ENCODE data around the gene PDE6H. TPM values are rescaled to one million over a fixed set of nuclear protein-coding genes. Genes with fewer than 3 reads are reported as not detected.

Gene PDE6H
- total and polyA plus RNA-seq, 2 of the 8 experiments (the other 6 are each of a cell fraction or from before 2014, with no cell fraction given) = not detected

DNA sequence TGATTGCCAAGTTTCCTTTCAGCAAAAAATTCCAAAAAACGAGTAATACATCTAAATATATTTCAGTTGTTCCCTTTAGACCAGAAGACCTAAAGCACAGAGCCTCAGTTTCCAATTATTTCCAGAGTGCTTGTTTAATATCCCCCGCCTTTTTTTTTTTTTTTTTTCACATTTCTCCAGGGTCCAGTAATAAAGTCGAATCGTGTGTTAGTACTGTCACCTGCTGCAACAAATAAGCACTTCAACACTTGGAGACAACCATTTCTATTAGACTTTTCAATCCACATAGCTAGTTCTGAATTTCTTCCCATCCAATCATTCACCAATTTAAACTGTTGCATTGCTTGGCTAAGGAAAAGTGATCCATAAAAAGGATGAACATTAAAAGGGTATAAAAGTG is 13.6 kb downstream of the PDE6H start:
- CTCF ChIA-PET (ENCODE audit: partially characterized antibody) = interaction anchor here (0.6 to 1.9 kb wide), 3 partner anchors 50 to 428 kb away, joined by 3 to 5 read pairs (median 4); no protein-coding TSS in a partner anchor
- no peaks in the 10 kb centered on the region for H3K36me3 ChIP-seq (ENCODE audit: control insufficient read depth in 2 of 4, insufficient read depth in 4 of 4, low read length in 3 of 4)
- H2BK12ac ChIP-seq (ENCODE audit: low read depth, low read length) = no peak overlapping the region
- H3K4me1 ChIP-seq (replicated peaks in 1 of 4; ENCODE audit: control insufficient read depth in 3 of 4, insufficient read depth in 4 of 4, low read length in 3 of 4) = no peaks in the 10 kb centered on the region
- DNase-seq (ENCODE audit: low read depth in 1 of 2, low spot score in 2 of 2) (no peak), FAIRE-seq (no peak)
- no peak overlapping the region for H3K14ac ChIP-seq (ENCODE audit: insufficient read length)
- H3K4me3 ChIP-seq (ENCODE audit: extremely low read depth in 1 of 4, insufficient read depth in 2 of 4, low read depth in 3 of 4, low read length in 4 of 4) = no peak overlapping the region
- H3K23me2 ChIP-seq (ENCODE audit: low read depth, low read length) = no peaks in the 10 kb centered on the region
- no peak overlapping the region for H3K4me2 ChIP-seq (ENCODE audit: insufficient read depth in 1 of 2, low read depth in 2 of 2, low read length in 2 of 2)
- no peak overlapping the region for H4K91ac ChIP-seq (replicated peaks; ENCODE audit: insufficient read length, low read length)
- H3K27me3 ChIP-seq (replicated peaks in 1 of 4; ENCODE audit: control insufficient read depth in 3 of 4, extremely low read depth in 1 of 4, insufficient read depth in 3 of 4, low read length in 3 of 4) = no peaks in the 10 kb centered on the region
- H3K79me1 ChIP-seq (ENCODE audit: low read depth, low read length) = no peaks in the 10 kb centered on the region
- H4K20me1 ChIP-seq (replicated peaks in 1 of 2; ENCODE audit: control insufficient read depth in 1 of 2, insufficient read depth in 2 of 2, low read length in 2 of 2) = no peaks in the 10 kb centered on the region
- no peak overlapping the region for H4K5ac ChIP-seq (ENCODE audit: insufficient read length, low read depth, low read length)
- TF ChIP-seq CHD1 (IDR thresholded peaks at IDR 0.05; ENCODE audit: low read depth, low read length) (no peak), BACH1 (IDR thresholded peaks at IDR 0.05; ENCODE audit: low read length) (no peak), RAD21 (IDR thresholded peaks at IDR 0.05 in 1 of 2, conservative IDR thresholded peaks at IDR 0.05 in 1 of 2; ENCODE audit: low read depth in 2 of 2, low read length in 2 of 2) (peak in 1 of 2 experiments; percentile 19; a peak in 1 of 4 replicates), NANOG (IDR thresholded peaks at IDR 0.05; ENCODE audit: insufficient read depth, low read depth, low read length, poor library complexity, severe bottlenecking) (no peak)
- no peak overlapping the region for H3K4ac ChIP-seq (replicated peaks; ENCODE audit: insufficient read length, low read depth, low read length)
- no peak overlapping the region for H2BK5ac ChIP-seq (ENCODE audit: low read depth, low read length)
- H2AK5ac ChIP-seq (ENCODE audit: low read depth, low read length) = no peak overlapping the region
- POLR2A ChIA-PET (ENCODE audit: partially characterized antibody) = no interaction called here
- H3K9ac ChIP-seq (replicated peaks in 1 of 4; ENCODE audit: extremely low read depth in 1 of 4, low read depth in 3 of 4, low read length in 3 of 4) = no peak overlapping the region
- no peak overlapping the region for H3K27ac ChIP-seq (ENCODE audit: low read depth, low read length)
- no peak overlapping the region for H2AFZ ChIP-seq (ENCODE audit: low read length)
- WGBS, 2 experiments (ENCODE audit: extremely low coverage in 1 of 2, insufficient coverage in 1 of 2, insufficient read length in 1 of 2, insufficient replicate concordance in 2 of 2, low coverage in 1 of 2, low lambda C conversion rate in 2 of 2, missing lambda C conversion rate in 1 of 2) = 75% methylated on average over 4 of the region's 4 CpGs; no CpG with 5 or more reads in 1 of the 2 experiments
- no peak overlapping the region for H2BK120ac ChIP-seq (replicated peaks; ENCODE audit: low read depth, low read length)
- no peak overlapping the region for H3K23ac ChIP-seq (ENCODE audit: insufficient read length)
- H3K9me3 ChIP-seq (ENCODE audit: insufficient read depth in 2 of 2, low read depth in 1 of 2, low read length in 1 of 2) = no peaks in the 10 kb centered on the region
- H2BK20ac ChIP-seq (ENCODE audit: low read length) = no peak overlapping the region
- H2BK15ac ChIP-seq (ENCODE audit: low read length) = no peak overlapping the region
- H4K8ac ChIP-seq (ENCODE audit: extremely low read depth, insufficient read depth, low read length) = no peak overlapping the region
- H3K18ac ChIP-seq (ENCODE audit: extremely low read depth, low read length) = no peak overlapping the region
- H3K56ac ChIP-seq (replicated peaks; ENCODE audit: insufficient read length, low read depth, low read length) = no peak overlapping the region
- no peaks in the 10 kb centered on the region for H3K79me2 ChIP-seq (ENCODE audit: control insufficient read depth in 1 of 2, insufficient read depth in 2 of 2, low read length in 2 of 2)

All from H1 (cell line).